Neural cell (in vitro differentiated cells): ENCODE results near the gene RBKS.

Source experiments
- MXI1 ChIP-seq: fragments of 450-650 bp; conservative IDR thresholded peaks from 2 replicates; pipeline ENCODE4 v1.6.1; 2014; ENCODE audit warnings: antibody characterized with exemption, mild to moderate bottlenecking; ENCODE audit not compliant: poor library complexity, severe bottlenecking
- POLR2AphosphoS5 ChIP-seq: IDR thresholded peaks from 2 replicates; pipeline ENCODE4 v1.6.1; 2012
- REST ChIP-seq: IDR thresholded peaks from 2 replicates; pipeline ENCODE4 v1.6.1; 2012; ENCODE audit warnings: borderline replicate concordance
- SMC3 ChIP-seq: fragments of 450-650 bp; conservative IDR thresholded peaks from 2 replicates; pipeline ENCODE4 v1.6.1; 2014; ENCODE audit warnings: antibody characterized with exemption, mild to moderate bottlenecking, moderate library complexity; ENCODE audit not compliant: poor library complexity
- TF ChIP-seq, protein P1 (sequence below): fragments of 450-650 bp; IDR thresholded peaks from 2 replicates; pipeline ENCODE4 v1.5.1; 2014; ENCODE audit warnings: antibody characterized with exemption, mild to moderate bottlenecking, moderate library complexity; ENCODE audit not compliant: poor library complexity, severe bottlenecking

GRCh38 chr2:27833931-27834330, 56.3 kb downstream of the RBKS start:
- TF ChIP-seq, protein P1, sequence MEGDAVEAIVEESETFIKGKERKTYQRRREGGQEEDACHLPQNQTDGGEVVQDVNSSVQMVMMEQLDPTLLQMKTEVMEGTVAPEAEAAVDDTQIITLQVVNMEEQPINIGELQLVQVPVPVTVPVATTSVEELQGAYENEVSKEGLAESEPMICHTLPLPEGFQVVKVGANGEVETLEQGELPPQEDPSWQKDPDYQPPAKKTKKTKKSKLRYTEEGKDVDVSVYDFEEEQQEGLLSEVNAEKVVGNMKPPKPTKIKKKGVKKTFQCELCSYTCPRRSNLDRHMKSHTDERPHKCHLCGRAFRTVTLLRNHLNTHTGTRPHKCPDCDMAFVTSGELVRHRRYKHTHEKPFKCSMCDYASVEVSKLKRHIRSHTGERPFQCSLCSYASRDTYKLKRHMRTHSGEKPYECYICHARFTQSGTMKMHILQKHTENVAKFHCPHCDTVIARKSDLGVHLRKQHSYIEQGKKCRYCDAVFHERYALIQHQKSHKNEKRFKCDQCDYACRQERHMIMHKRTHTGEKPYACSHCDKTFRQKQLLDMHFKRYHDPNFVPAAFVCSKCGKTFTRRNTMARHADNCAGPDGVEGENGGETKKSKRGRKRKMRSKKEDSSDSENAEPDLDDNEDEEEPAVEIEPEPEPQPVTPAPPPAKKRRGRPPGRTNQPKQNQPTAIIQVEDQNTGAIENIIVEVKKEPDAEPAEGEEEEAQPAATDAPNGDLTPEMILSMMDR, result no peak
- no peak for TF ChIP-seq SMC3
- TF ChIP-seq MXI1, result no peak
- TF ChIP-seq POLR2AphosphoS5, result no peak
- TF ChIP-seq REST, result no peak
